SK-N-MC (cell line): Measurements from ENCODE around the gene MICOS13.

Source experiments
- DNase-seq: peaks from one replicate; pipeline ENCODE4 v3.0.0-alpha.2; 2011; ENCODE audit warnings: low read depth, low spot score
- H3K27ac ChIP-seq: fragments of 200-600 bp; sonication (generic); 2 replicates; pipeline ENCODE4 v1.5.1; 2016; ENCODE audit warnings: mixed run types
- H3K36me3 ChIP-seq: fragments of 200-600 bp; sonication (generic); 2 replicates; pipeline ENCODE4 v1.6.1; 2017; ENCODE audit warnings: antibody characterized with exemption, low read length, mixed read lengths; ENCODE audit not compliant: insufficient read depth
- H3K4me3 ChIP-seq: fragments of 200-600 bp; sonication (generic); 2 replicates; pipeline ENCODE4 v1.5.1; 2016
- H3K9ac ChIP-seq: fragments of 200-600 bp; sonication (generic); 2 replicates; pipeline ENCODE4 v1.8.0; 2017; ENCODE audit warnings: mixed run types, mixed read lengths; ENCODE audit not compliant: insufficient read length
- H3K9me3 ChIP-seq: fragments of 200-600 bp; sonication (generic); 2 replicates; pipeline ENCODE4 v1.6.1; 2017; ENCODE audit warnings: low read depth, mild to moderate bottlenecking, antibody characterized with exemption, low read length, moderate library complexity, mixed read lengths
- EZH2 ChIP-seq: fragments of 200-600 bp; sonication (generic); IDR thresholded peaks from one replicate; pipeline ENCODE4 v1.6.1; 2017; ENCODE audit warnings: antibody characterized with exemption
- FOXP2 ChIP-seq: optimal IDR thresholded peaks from 2 replicates; pipeline ENCODE3; 2011; ENCODE audit warnings: mild to moderate bottlenecking, moderate library complexity; ENCODE audit not compliant: insufficient read depth; ENCODE audit errors: extremely low read length, control extremely low read depth
- POLR2AphosphoS5 ChIP-seq: IDR thresholded peaks from 2 replicates; pipeline ENCODE4 v1.6.1; 2012; ENCODE audit warnings: mild to moderate bottlenecking, low read depth, low read length, borderline replicate concordance

Gene MICOS13

DNA sequence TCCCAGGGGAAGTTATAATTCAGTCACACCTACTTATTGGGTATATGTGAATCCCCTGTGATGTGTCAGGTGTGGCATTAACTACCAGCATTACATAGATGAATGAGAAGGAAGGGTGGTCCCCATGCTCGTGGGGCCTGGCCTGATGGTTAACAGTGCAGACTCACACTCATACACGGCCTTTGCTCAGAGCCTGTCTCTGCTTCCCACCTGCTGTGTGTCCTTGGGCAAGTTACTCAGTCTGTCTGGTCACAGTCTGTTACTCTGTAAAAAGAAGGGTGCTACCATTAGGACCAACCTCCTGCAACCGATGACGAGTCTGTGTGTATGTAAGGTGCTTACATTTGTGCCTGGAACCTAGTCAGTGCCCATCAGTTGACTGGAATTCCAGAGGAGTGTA lies 33.6 kb downstream of the MICOS13 start:
- H3K9ac ChIP-seq: no peak overlapping the region
- DNase-seq: no peak
- TF ChIP-seq POLR2AphosphoS5 (no peak), FOXP2 (no peak), EZH2 (no peak)

GRCh38 chr19:5645409-5645808 lies 34.9 kb downstream of the MICOS13 start:
- peaks cover 87% of the 10 kb centered on the region for H3K36me3 ChIP-seq
- H3K4me3 ChIP-seq: no peak overlapping the region
- TF ChIP-seq EZH2 (no peak), FOXP2 (no peak), POLR2AphosphoS5 (no peak)
- H3K9me3 ChIP-seq: no peaks in the 10 kb centered on the region
- no peak for DNase-seq
- H3K27ac ChIP-seq: no peak overlapping the region
- H3K9ac ChIP-seq: no peak overlapping the region

More for the DNA sequence above, 33.6 kb downstream of the MICOS13 start:
- Histone ChIP-seq H3K27ac (no peak overlapping the region), H3K9me3 (no peaks in the 10 kb centered on the region), H3K36me3 (peaks cover 91% of the 10 kb centered on the region), H3K4me3 (no peak overlapping the region)

GRCh38 chr19:5644037-5644436 lies 36.3 kb downstream of the MICOS13 start:
- H3K9ac ChIP-seq: no peak overlapping the region
- H3K36me3 ChIP-seq: peaks cover 80% of the 10 kb centered on the region
- DNase-seq: no peak
- H3K4me3 ChIP-seq: no peak overlapping the region
- no peaks in the 10 kb centered on the region for H3K9me3 ChIP-seq
- no peak for TF ChIP-seq FOXP2
- no peak for TF ChIP-seq EZH2
- TF ChIP-seq POLR2AphosphoS5: no peak
- H3K27ac ChIP-seq: no peak overlapping the region

- Histone ChIP-seq H3K36me3 (peaks cover 77% of the 10 kb centered on the region), H3K9ac (no peak overlapping the region), H3K27ac (no peak overlapping the region), H3K4me3 (no peak overlapping the region), H3K9me3 (no peaks in the 10 kb centered on the region)
- TF ChIP-seq FOXP2: no peak
- no peak for TF ChIP-seq EZH2
- no peak for TF ChIP-seq POLR2AphosphoS5
- no peak for DNase-seq
Measured at GRCh38 chr19:5643060-5643459, 37.3 kb downstream of the MICOS13 start.

GRCh38 chr19:5642204-5642603 lies 38.1 kb downstream of the MICOS13 start:
- H3K36me3 ChIP-seq: peaks cover 77% of the 10 kb centered on the region

GRCh38 chr19:5641171-5641570 lies 39.1 kb downstream of the MICOS13 start:
- H3K27ac ChIP-seq: no peak overlapping the region
- TF ChIP-seq FOXP2 (no peak), EZH2 (no peak), POLR2AphosphoS5 (no peak)
- H3K4me3 ChIP-seq: no peak overlapping the region
- DNase-seq: no peak
- H3K9ac ChIP-seq: no peak overlapping the region
- H3K36me3 ChIP-seq: peaks cover 71% of the 10 kb centered on the region
- H3K9me3 ChIP-seq: no peaks in the 10 kb centered on the region

More at GRCh38 chr19:5642204-5642603, 38.1 kb downstream of the MICOS13 start:
- TF ChIP-seq POLR2AphosphoS5 (no peak), EZH2 (no peak), FOXP2 (no peak)
- no peak for DNase-seq
- no peak overlapping the region for H3K9ac ChIP-seq
- H3K27ac ChIP-seq: no peak overlapping the region
- no peak overlapping the region for H3K4me3 ChIP-seq
- H3K9me3 ChIP-seq: no peaks in the 10 kb centered on the region

DNA sequence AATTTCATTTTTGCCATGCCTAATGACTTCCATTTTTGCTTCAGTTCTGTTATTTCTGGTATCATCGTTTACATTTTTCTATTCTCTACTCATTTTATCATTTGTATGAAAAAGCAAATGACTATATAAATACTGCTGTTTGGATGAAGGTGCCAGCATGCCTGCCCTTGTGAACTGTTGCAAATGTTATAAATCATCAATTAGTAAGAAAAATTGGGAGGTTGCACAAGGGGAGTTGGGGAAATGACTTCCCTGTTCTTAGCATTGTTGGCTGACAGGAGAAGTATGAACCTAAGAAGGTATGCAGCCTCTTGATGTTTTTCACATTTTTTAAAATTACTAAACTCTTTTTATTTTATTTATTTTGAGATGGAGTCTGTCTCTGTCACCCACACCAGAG lies 42.3 kb downstream of the MICOS13 start:
- H3K36me3 ChIP-seq: peaks cover 62% of the 10 kb centered on the region
- no peak overlapping the region for H3K27ac ChIP-seq
- no peaks in the 10 kb centered on the region for H3K9me3 ChIP-seq
- H3K9ac ChIP-seq: no peak overlapping the region
- DNase-seq: no peak
- H3K4me3 ChIP-seq: no peak overlapping the region
- TF ChIP-seq FOXP2 (no peak), POLR2AphosphoS5 (no peak), EZH2 (no peak)

DNA sequence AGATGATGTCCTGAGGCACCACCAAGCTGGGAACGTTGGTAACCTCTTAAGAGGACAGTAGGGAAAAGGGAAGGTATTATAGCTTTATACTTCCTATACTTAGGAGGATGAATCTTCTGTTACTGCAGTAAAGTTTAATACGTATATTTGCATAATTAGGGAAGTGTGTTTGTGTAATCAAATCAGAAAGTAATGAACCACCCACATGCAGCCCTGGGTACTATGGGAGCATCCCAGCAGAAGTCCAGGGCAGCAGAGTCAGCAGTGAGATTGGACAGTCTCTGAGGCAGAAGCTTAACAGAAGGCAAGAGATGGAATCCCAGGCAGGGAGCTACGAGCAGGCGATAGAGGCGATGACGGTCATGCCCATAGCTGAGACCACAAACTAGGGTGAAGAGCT lies 44.9 kb downstream of the MICOS13 start:
- no peak for TF ChIP-seq FOXP2
- TF ChIP-seq EZH2: no peak
- H3K36me3 ChIP-seq: peaks cover 61% of the 10 kb centered on the region
- DNase-seq: no peak

GRCh38 chr19:5632657-5633056 lies 47.7 kb downstream of the MICOS13 start:
- H3K4me3 ChIP-seq: no peak overlapping the region
- H3K9ac ChIP-seq: no peak overlapping the region
- H3K36me3 ChIP-seq: peaks cover 79% of the 10 kb centered on the region
- DNase-seq: no peak
- no peak overlapping the region; the same call in 1 of the 2 replicates for H3K27ac ChIP-seq
- TF ChIP-seq EZH2: no peak
- no peak for TF ChIP-seq FOXP2
- TF ChIP-seq POLR2AphosphoS5: no peak
- H3K9me3 ChIP-seq: no peaks in the 10 kb centered on the region

More for the DNA sequence above, 44.9 kb downstream of the MICOS13 start:
- H3K27ac ChIP-seq: peak overlapping the region; percentile 57; the same call in 1 of the 2 replicates
- no peak overlapping the region for H3K9ac ChIP-seq
- no peaks in the 10 kb centered on the region for H3K9me3 ChIP-seq
- H3K4me3 ChIP-seq: no peak overlapping the region
